ENCODE results near the gene TBC1D9.

TBC1D9 gene

DNA sequence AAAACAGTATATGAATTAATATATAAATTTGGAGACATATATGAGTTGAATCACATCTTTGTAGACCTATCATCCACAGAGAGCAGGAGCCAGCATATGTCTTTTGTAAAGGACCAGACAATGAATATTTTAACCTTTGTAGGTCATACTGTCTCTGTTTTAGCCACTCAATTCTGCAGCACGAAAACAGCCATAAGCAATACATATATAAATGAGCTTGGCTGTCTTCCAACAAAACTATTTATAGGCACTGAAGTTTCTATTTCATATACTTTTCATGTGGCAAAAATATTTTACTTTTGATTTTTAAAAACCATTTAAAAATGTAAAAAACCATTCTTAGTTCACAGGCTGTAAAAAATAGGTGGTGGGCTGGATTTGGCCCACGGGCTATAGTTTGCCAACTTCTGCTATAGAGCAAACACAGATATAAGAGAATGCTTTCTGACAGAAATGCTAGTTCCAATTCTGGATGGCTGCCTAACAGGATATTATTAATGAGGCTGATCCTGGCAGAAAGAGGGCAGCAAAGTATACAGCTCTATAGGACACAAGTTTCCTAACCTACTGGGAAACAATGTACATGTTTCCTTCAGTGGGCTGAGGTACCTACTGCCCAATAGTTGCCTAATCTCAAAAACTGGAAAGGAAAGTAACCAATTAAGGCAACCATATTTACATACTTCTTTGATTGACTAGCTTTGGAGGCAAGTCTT is 129.4 kb downstream of the TBC1D9 start:
- Histone ChIP-seq H3K9ac (ENCODE audit: low read length) (no peak overlapping the region), H3K79me2 (ENCODE audit: low read length) (no peaks in the 10 kb centered on the region), H4K20me1 (ENCODE audit: insufficient read depth, low read length) (no peaks in the 10 kb centered on the region), H3K9me2 (replicated peaks; ENCODE audit: insufficient read depth, low read length) (no peaks in the 10 kb centered on the region), H2AFZ (ENCODE audit: low read length) (no peak overlapping the region), H3K4me2 (ENCODE audit: low read depth, low read length) (no peak overlapping the region), H3K27me3 (replicated peaks; ENCODE audit: insufficient read depth, low read length) (no peaks in the 10 kb centered on the region), H3F3A (ENCODE audit: insufficient read depth, low read length) (no peaks in the 10 kb centered on the region), H3K36me3 (replicated peaks; ENCODE audit: insufficient read depth, low read length) (no peaks in the 10 kb centered on the region), H3K9me3 (replicated peaks; ENCODE audit: insufficient read depth, low read length) (no peaks in the 10 kb centered on the region), H3K4me3 (ENCODE audit: low read length) (no peak overlapping the region), H3K4me1 (ENCODE audit: low read length) (peaks cover 8% of the 10 kb centered on the region), H3K27ac (ENCODE audit: low read length) (no peak overlapping the region)
- no peak for TF ChIP-seq EZH2 (optimal IDR thresholded peaks at IDR 0.05; ENCODE audit: low read depth, low read length)
- no peak for TF ChIP-seq EZH2phosphoT487 (IDR thresholded peaks at IDR 0.05; ENCODE audit: low read length)
- TF ChIP-seq, protein P1, sequence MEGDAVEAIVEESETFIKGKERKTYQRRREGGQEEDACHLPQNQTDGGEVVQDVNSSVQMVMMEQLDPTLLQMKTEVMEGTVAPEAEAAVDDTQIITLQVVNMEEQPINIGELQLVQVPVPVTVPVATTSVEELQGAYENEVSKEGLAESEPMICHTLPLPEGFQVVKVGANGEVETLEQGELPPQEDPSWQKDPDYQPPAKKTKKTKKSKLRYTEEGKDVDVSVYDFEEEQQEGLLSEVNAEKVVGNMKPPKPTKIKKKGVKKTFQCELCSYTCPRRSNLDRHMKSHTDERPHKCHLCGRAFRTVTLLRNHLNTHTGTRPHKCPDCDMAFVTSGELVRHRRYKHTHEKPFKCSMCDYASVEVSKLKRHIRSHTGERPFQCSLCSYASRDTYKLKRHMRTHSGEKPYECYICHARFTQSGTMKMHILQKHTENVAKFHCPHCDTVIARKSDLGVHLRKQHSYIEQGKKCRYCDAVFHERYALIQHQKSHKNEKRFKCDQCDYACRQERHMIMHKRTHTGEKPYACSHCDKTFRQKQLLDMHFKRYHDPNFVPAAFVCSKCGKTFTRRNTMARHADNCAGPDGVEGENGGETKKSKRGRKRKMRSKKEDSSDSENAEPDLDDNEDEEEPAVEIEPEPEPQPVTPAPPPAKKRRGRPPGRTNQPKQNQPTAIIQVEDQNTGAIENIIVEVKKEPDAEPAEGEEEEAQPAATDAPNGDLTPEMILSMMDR (IDR thresholded peaks at IDR 0.05; ENCODE audit: low read length) = peak; percentile 24
- DNase-seq = no peak

DNA sequence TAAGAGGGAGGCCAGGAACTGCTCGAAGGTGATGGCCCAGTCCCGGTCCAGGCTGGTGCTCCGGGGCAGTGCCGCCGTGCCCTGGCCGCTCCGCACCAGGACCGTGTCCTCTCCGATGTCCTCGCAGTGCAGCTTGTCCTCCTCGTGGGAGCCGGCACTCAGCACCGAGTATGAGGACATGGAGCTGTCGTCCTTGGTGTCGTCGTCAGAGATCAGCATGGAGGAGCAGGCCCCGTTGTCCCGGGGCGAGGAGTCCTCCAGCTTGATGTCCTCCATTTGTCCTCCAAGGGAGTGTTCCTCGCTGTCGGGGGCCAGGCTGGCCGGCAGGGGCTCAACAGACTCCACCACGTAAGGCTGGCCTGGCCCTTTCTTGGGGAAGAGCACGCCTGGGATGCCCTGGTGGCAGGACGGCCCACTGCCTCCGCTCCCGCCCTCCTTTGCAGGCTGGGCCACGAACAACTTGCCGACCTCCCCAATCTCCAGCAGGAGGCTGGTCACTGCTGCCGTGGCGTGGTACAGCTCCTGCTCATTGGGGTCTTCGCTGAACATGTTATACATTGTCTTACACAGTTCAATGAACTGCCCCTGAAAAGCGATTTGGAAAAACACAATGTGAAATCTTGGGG is 133.7 kb downstream of the TBC1D9 start:
- Histone ChIP-seq H3K9me3 (replicated peaks; ENCODE audit: insufficient read depth, low read length) (no peaks in the 10 kb centered on the region), H3K27me3 (replicated peaks; ENCODE audit: insufficient read depth, low read length) (no peaks in the 10 kb centered on the region)

DNA sequence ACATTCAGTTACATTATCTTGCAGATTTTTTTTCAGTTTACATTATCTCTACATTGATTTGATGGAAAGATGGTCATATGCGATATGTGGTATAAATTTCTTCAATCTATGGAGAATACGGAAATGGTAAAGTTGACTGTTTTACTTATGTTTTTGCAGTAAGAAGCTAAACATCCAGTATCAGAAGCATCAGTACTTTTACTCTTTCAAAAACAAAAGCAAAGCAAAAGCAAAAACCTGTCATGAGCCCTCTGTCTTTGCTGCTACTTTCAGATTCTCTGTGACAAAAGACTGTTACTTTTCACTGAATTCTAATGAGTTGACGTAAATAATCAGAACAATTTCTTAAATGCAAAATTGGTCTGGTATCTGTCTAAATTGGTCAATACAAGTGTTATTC is 135.0 kb downstream of the TBC1D9 start:
- Histone ChIP-seq H3K9ac (ENCODE audit: low read length) (no peak overlapping the region), H3K4me1 (ENCODE audit: low read length) (no peaks in the 10 kb centered on the region), H3K79me2 (ENCODE audit: low read length) (no peaks in the 10 kb centered on the region), H4K20me1 (ENCODE audit: insufficient read depth, low read length) (no peaks in the 10 kb centered on the region; the same call in 1 of the 2 replicates), H3K9me2 (replicated peaks; ENCODE audit: insufficient read depth, low read length) (no peaks in the 10 kb centered on the region), H2AFZ (ENCODE audit: low read length) (no peak overlapping the region), H3K36me3 (replicated peaks; ENCODE audit: insufficient read depth, low read length) (no peaks in the 10 kb centered on the region), H3K27ac (ENCODE audit: low read length) (no peak overlapping the region), H3K4me3 (ENCODE audit: low read length) (no peak overlapping the region), H3K27me3 (replicated peaks; ENCODE audit: insufficient read depth, low read length) (no peaks in the 10 kb centered on the region), H3F3A (ENCODE audit: insufficient read depth, low read length) (no peaks in the 10 kb centered on the region), H3K9me3 (replicated peaks; ENCODE audit: insufficient read depth, low read length) (no peaks in the 10 kb centered on the region), H3K4me2 (ENCODE audit: low read depth, low read length) (no peak overlapping the region)
- DNase-seq = no peak
- no peak for TF ChIP-seq EZH2 (optimal IDR thresholded peaks at IDR 0.05; ENCODE audit: low read depth, low read length)
- TF ChIP-seq, protein P1 (IDR thresholded peaks at IDR 0.05; ENCODE audit: low read length) = no peak
- TF ChIP-seq EZH2phosphoT487 (IDR thresholded peaks at IDR 0.05; ENCODE audit: low read length) = no peak

More for the DNA sequence above, 133.7 kb downstream of the TBC1D9 start:
- no peak for DNase-seq
- Histone ChIP-seq H3K9me2 (replicated peaks; ENCODE audit: insufficient read depth, low read length) (no peaks in the 10 kb centered on the region), H3K9ac (ENCODE audit: low read length) (no peak overlapping the region), H3F3A (ENCODE audit: insufficient read depth, low read length) (no peaks in the 10 kb centered on the region), H3K36me3 (replicated peaks; ENCODE audit: insufficient read depth, low read length) (no peaks in the 10 kb centered on the region), H3K4me3 (ENCODE audit: low read length) (no peak overlapping the region), H3K79me2 (ENCODE audit: low read length) (no peaks in the 10 kb centered on the region), H3K4me1 (ENCODE audit: low read length) (peaks cover 8% of the 10 kb centered on the region), H2AFZ (ENCODE audit: low read length) (no peak overlapping the region), H3K27ac (ENCODE audit: low read length) (no peak overlapping the region), H3K4me2 (ENCODE audit: low read depth, low read length) (no peak overlapping the region), H4K20me1 (ENCODE audit: insufficient read depth, low read length) (no peaks in the 10 kb centered on the region; the same call in 1 of the 2 replicates)
- TF ChIP-seq, protein P1 (IDR thresholded peaks at IDR 0.05; ENCODE audit: low read length) = no peak
- TF ChIP-seq EZH2 (optimal IDR thresholded peaks at IDR 0.05; ENCODE audit: low read depth, low read length) (no peak), EZH2phosphoT487 (IDR thresholded peaks at IDR 0.05; ENCODE audit: low read length) (no peak)

All from MM.1S (cell line).